Measurements from ENCODE around the gene CEP126.

The CEP126 gene

GRCh38 chr11:101867951-101868350 lies 46.9 kb upstream of the CEP126 start (continued):
- TF ChIP-seq BCL11A (tag by site-specific recombination; IDR thresholded peaks at IDR 0.05; ENCODE audit: low read depth), result no peak
- TF ChIP-seq ZNF830 (tag by site-specific recombination; IDR thresholded peaks at IDR 0.05; ENCODE audit: low read depth), result no peak
- TF ChIP-seq, protein P1, sequence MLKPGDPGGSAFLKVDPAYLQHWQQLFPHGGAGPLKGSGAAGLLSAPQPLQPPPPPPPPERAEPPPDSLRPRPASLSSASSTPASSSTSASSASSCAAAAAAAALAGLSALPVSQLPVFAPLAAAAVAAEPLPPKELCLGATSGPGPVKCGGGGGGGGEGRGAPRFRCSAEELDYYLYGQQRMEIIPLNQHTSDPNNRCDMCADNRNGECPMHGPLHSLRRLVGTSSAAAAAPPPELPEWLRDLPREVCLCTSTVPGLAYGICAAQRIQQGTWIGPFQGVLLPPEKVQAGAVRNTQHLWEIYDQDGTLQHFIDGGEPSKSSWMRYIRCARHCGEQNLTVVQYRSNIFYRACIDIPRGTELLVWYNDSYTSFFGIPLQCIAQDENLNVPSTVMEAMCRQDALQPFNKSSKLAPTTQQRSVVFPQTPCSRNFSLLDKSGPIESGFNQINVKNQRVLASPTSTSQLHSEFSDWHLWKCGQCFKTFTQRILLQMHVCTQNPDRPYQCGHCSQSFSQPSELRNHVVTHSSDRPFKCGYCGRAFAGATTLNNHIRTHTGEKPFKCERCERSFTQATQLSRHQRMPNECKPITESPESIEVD (tag by site-specific recombination; IDR thresholded peaks at IDR 0.05), result no peak
- no peak for TF ChIP-seq ZNF704 (tag by site-specific recombination; IDR thresholded peaks at IDR 0.05)

GRCh38 chr11:101870510-101870909 lies 44.3 kb upstream of the CEP126 start:
- Histone ChIP-seq H3K27ac (ENCODE audit: extremely low read depth, low read depth, low read length) (no peak overlapping the region), H3K9me3 (ENCODE audit: control insufficient read depth, insufficient read depth, low read depth, low read length) (no peaks in the 10 kb centered on the region), H3K4me1 (ENCODE audit: control insufficient read depth, insufficient read depth, low read length) (no peaks in the 10 kb centered on the region), H3K4me3 (ENCODE audit: low read depth, low read length) (no peak overlapping the region), H3K36me3 (ENCODE audit: control insufficient read depth in 2 of 2, insufficient read depth in 1 of 2, low read length in 2 of 2) (no peaks in the 10 kb centered on the region)
- TF ChIP-seq ZNF155 (tag by site-specific recombination; IDR thresholded peaks at IDR 0.05) (no peak), ZNF585B (tag by site-specific recombination; IDR thresholded peaks at IDR 0.05) (no peak), ZNF23 (tag by site-specific recombination; IDR thresholded peaks at IDR 0.05; ENCODE audit: borderline replicate concordance) (no peak), ZNF274 (IDR thresholded peaks at IDR 0.05; ENCODE audit: low read length) (no peak), ZNF274 (tag by site-specific recombination; IDR thresholded peaks at IDR 0.05; ENCODE audit: borderline replicate concordance) (no peak), ZNF544 (tag by site-specific recombination; IDR thresholded peaks at IDR 0.05) (no peak)
- ChIA-PET CTCF (interaction anchor here (2.8 kb wide), 1 partner anchor 10 kb away, joined by 10 read pairs; no protein-coding TSS in a partner anchor), POLR2A (no interaction called here)

GRCh38 chr11:101872171-101872882 lies 42.5 kb upstream of the CEP126 start:
- Histone ChIP-seq H3K4me1 (ENCODE audit: control insufficient read depth, insufficient read depth, low read length) (no peaks in the 10 kb centered on the region), H3K9me3 (ENCODE audit: control insufficient read depth, insufficient read depth, low read depth, low read length) (no peaks in the 10 kb centered on the region), H3K36me3 (ENCODE audit: control insufficient read depth in 2 of 2, insufficient read depth in 1 of 2, low read length in 2 of 2) (no peaks in the 10 kb centered on the region), H3K4me3 (ENCODE audit: low read depth, low read length) (no peak overlapping the region), H3K27ac (ENCODE audit: extremely low read depth, low read depth, low read length) (no peak overlapping the region)
- ChIA-PET POLR2A (no interaction called here), CTCF (no interaction called here)
- TF ChIP-seq, protein P2, sequence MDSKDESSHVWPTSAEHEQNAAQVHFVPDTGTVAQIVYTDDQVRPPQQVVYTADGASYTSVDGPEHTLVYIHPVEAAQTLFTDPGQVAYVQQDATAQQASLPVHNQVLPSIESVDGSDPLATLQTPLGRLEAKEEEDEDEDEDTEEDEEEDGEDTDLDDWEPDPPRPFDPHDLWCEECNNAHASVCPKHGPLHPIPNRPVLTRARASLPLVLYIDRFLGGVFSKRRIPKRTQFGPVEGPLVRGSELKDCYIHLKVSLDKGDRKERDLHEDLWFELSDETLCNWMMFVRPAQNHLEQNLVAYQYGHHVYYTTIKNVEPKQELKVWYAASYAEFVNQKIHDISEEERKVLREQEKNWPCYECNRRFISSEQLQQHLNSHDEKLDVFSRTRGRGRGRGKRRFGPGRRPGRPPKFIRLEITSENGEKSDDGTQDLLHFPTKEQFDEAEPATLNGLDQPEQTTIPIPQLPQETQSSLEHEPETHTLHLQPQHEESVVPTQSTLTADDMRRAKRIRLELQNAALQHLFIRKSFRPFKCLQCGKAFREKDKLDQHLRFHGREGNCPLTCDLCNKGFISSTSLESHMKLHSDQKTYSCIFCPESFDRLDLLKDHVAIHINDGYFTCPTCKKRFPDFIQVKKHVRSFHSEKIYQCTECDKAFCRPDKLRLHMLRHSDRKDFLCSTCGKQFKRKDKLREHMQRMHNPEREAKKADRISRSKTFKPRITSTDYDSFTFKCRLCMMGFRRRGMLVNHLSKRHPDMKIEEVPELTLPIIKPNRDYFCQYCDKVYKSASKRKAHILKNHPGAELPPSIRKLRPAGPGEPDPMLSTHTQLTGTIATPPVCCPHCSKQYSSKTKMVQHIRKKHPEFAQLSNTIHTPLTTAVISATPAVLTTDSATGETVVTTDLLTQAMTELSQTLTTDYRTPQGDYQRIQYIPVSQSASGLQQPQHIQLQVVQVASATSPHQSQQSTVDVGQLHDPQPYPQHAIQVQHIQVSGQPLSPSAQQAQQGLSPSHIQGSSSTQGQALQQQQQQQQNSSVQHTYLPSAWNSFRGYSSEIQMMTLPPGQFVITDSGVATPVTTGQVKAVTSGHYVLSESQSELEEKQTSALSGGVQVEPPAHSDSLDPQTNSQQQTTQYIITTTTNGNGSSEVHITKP (tag by site-specific recombination; IDR thresholded peaks at IDR 0.05), result no peak
- no peak for TF ChIP-seq ZSCAN23 (tag by site-specific recombination; IDR thresholded peaks at IDR 0.05)
- TF ChIP-seq BCL11B (tag by site-specific recombination; IDR thresholded peaks at IDR 0.05; ENCODE audit: low read depth), result no peak
- TF ChIP-seq ZNF426 (tag by site-specific recombination; IDR thresholded peaks at IDR 0.05), result no peak
- TF ChIP-seq ZNF132 (tag by site-specific recombination; IDR thresholded peaks at IDR 0.05; ENCODE audit: borderline replicate concordance), result no peak
- TF ChIP-seq KLF9 (tag by site-specific recombination; IDR thresholded peaks at IDR 0.05; ENCODE audit: low read depth), result no peak
- no peak for TF ChIP-seq ZNF629 (tag by site-specific recombination; IDR thresholded peaks at IDR 0.05)
- TF ChIP-seq ZSCAN5A (tag by site-specific recombination; IDR thresholded peaks at IDR 0.05), result no peak
- no peak for TF ChIP-seq ZBTB49 (tag by site-specific recombination; IDR thresholded peaks at IDR 0.05; ENCODE audit: low read depth)
- TF ChIP-seq ZNF138 (tag by site-specific recombination; IDR thresholded peaks at IDR 0.05; ENCODE audit: borderline replicate concordance), result no peak
- no peak for TF ChIP-seq ZNF621 (tag by site-specific recombination; IDR thresholded peaks at IDR 0.05)
- TF ChIP-seq ZNF394 (tag by site-specific recombination; IDR thresholded peaks at IDR 0.05; ENCODE audit: borderline replicate concordance), result no peak
- no peak for TF ChIP-seq ZNF549 (tag by site-specific recombination; IDR thresholded peaks at IDR 0.05)

All from HEK293 (cell line).